SK-N-SH treated with all-trans-retinoic acid at 6 μM for 48 hours (cell line): ENCODE data around the gene TRIM33.

ENCODE experiments used
- ATAC-seq: fragments of 200-7000 bp; cut with Tn5 transposase; 3 replicates; pipeline ENCODE4 v1.9.1; 2020; ENCODE audit warnings: mild to moderate bottlenecking, moderate library complexity
- ARNTL ChIP-seq: fragments of 450-650 bp; formaldehyde crosslinking; IDR thresholded peaks from 2 replicates; pipeline ENCODE4 v1.5.0; 2020; ENCODE audit warnings: low read depth, mild to moderate bottlenecking, moderate library complexity, borderline replicate concordance
- BACH2 ChIP-seq: fragments of 250-450 bp; sonication (Bioruptor Pico); IDR thresholded peaks from 2 replicates; pipeline ENCODE4 v1.9.0; 2021; ENCODE audit warnings: mild to moderate bottlenecking, borderline replicate concordance
- CREB5 ChIP-seq: fragments of 250-450 bp; sonication (Bioruptor Pico); IDR thresholded peaks from 2 replicates; pipeline ENCODE4 v1.5.1; 2020; ENCODE audit warnings: low read depth, mild to moderate bottlenecking, moderate library complexity
- CSDC2 ChIP-seq: fragments of 250-450 bp; sonication (Bioruptor Pico); IDR thresholded peaks from 2 replicates; pipeline ENCODE4 v1.5.0; 2020; ENCODE audit warnings: mild to moderate bottlenecking, moderate library complexity
- CSRNP3 ChIP-seq: fragments of 250-450 bp; sonication (Bioruptor Pico); IDR thresholded peaks from 2 replicates; pipeline ENCODE4 v1.5.1; 2021; ENCODE audit warnings: mild to moderate bottlenecking, moderate library complexity
- ESRRG ChIP-seq: fragments of 250-450 bp; sonication (Bioruptor Pico); IDR thresholded peaks from 2 replicates; pipeline ENCODE4 v1.6.1; 2021; ENCODE audit warnings: mild to moderate bottlenecking
- GLIS3 ChIP-seq: fragments of 250-450 bp; sonication (Bioruptor Pico); IDR thresholded peaks from 2 replicates; pipeline ENCODE4 v1.5.0; 2020; ENCODE audit warnings: mild to moderate bottlenecking, moderate library complexity
- ISL1 ChIP-seq: fragments of 250-450 bp; sonication (Bioruptor Pico); IDR thresholded peaks from 2 replicates; pipeline ENCODE4 v2.1.2; 2022; ENCODE audit warnings: mild to moderate bottlenecking, moderate library complexity
- OSR1 ChIP-seq: fragments of 250-450 bp; sonication (Bioruptor Pico); IDR thresholded peaks from 2 replicates; pipeline ENCODE4 v1.8.0; 2022; ENCODE audit warnings: moderate library complexity, mild to moderate bottlenecking, inconsistent platforms
- PATZ1 ChIP-seq: fragments of 250-450 bp; sonication (Bioruptor Pico); IDR thresholded peaks from 2 replicates; pipeline ENCODE4 v1.8.0; 2020; ENCODE audit warnings: mild to moderate bottlenecking, moderate library complexity, borderline replicate concordance
- POU6F1 ChIP-seq: fragments of 250-450 bp; sonication (Bioruptor Pico); IDR thresholded peaks from 2 replicates; pipeline ENCODE4 v1.8.0; 2021; ENCODE audit warnings: low read depth, mild to moderate bottlenecking, moderate library complexity, borderline replicate concordance
- PPARA ChIP-seq: fragments of 250-450 bp; sonication (Bioruptor Pico); IDR thresholded peaks from 2 replicates; pipeline ENCODE4 v1.5.0; 2020; ENCODE audit warnings: mild to moderate bottlenecking, borderline replicate concordance
- RARB ChIP-seq: fragments of 250-450 bp; sonication (Bioruptor Pico); IDR thresholded peaks from 2 replicates; pipeline ENCODE4 v1.8.0; 2021; ENCODE audit warnings: mild to moderate bottlenecking, moderate library complexity
- TCF4 ChIP-seq: fragments of 250-450 bp; sonication (Bioruptor Pico); IDR thresholded peaks from 2 replicates; pipeline ENCODE4 v1.8.0; 2021; ENCODE audit warnings: mild to moderate bottlenecking, moderate library complexity, borderline replicate concordance
- TOX ChIP-seq: fragments of 250-450 bp; sonication (Bioruptor Pico); IDR thresholded peaks from 2 replicates; pipeline ENCODE4 v1.8.0; 2021; ENCODE audit warnings: mild to moderate bottlenecking, moderate library complexity, borderline replicate concordance
- TSHZ2 ChIP-seq: fragments of 250-450 bp; sonication (Bioruptor Pico); IDR thresholded peaks from 2 replicates; pipeline ENCODE4 v1.5.0; 2020; ENCODE audit warnings: mild to moderate bottlenecking, moderate library complexity
- ZC3H10 ChIP-seq: fragments of 250-450 bp; sonication (Bioruptor Pico); IDR thresholded peaks from 2 replicates; pipeline ENCODE4 v1.5.1; 2021; ENCODE audit warnings: mild to moderate bottlenecking, moderate library complexity
- ZFP3 ChIP-seq: fragments of 250-450 bp; sonication (Bioruptor Pico); IDR thresholded peaks from 2 replicates; pipeline ENCODE4 v1.5.0; 2020; ENCODE audit warnings: mild to moderate bottlenecking, moderate library complexity
- ZFP30 ChIP-seq: fragments of 450-650 bp; formaldehyde crosslinking; IDR thresholded peaks from 2 replicates; pipeline ENCODE4 v1.5.0; 2022; ENCODE audit warnings: mild to moderate bottlenecking, moderate library complexity
- ZNF565 ChIP-seq: fragments of 450-650 bp; formaldehyde crosslinking; conservative IDR thresholded peaks from 2 replicates; pipeline ENCODE4 v1.5.0; 2020; ENCODE audit warnings: low read depth, mild to moderate bottlenecking, moderate library complexity

TRIM33 gene

GRCh38 chr1:114441332-114441731, 69.7 kb downstream of the TRIM33 start:
- TF ChIP-seq PATZ1 (CRISPR knock-in tag) (no peak), ISL1 (CRISPR knock-in tag) (no peak), CREB5 (CRISPR knock-in tag) (no peak), ESRRG (CRISPR knock-in tag) (no peak), CSDC2 (CRISPR knock-in tag) (no peak), GLIS3 (no peak), ZFP3 (CRISPR knock-in tag) (no peak), ZC3H10 (CRISPR knock-in tag) (no peak), BACH2 (CRISPR knock-in tag) (no peak), POU6F1 (CRISPR knock-in tag) (no peak), TCF4 (no peak), PPARA (CRISPR knock-in tag) (no peak), TOX (CRISPR knock-in tag) (no peak), ZFP30 (no peak), ZNF565 (CRISPR knock-in tag) (no peak), TSHZ2 (CRISPR knock-in tag) (no peak), RARB (CRISPR knock-in tag) (no peak), ARNTL (no peak), OSR1 (CRISPR knock-in tag) (no peak), CSRNP3 (CRISPR knock-in tag) (no peak)
- ATAC-seq, result no peak

GRCh38 chr1:114439369-114439768, 71.6 kb downstream of the TRIM33 start:
- no peak for ATAC-seq
- TF ChIP-seq ZFP30 (no peak), CREB5 (CRISPR knock-in tag) (no peak), TSHZ2 (CRISPR knock-in tag) (no peak), PATZ1 (CRISPR knock-in tag) (no peak), ZFP3 (CRISPR knock-in tag) (no peak), TCF4 (no peak), RARB (CRISPR knock-in tag) (no peak), OSR1 (CRISPR knock-in tag) (no peak), ARNTL (no peak)
- TF ChIP-seq, all 23 proteins: peak for 0
